MCF 10A (cell line): ENCODE measurements around the gene RAB11FIP2. TPM values are rescaled to one million over a fixed set of nuclear protein-coding genes. Genes with fewer than 3 reads are reported as not detected.

Source experiments
- BruUV-seq: library from RNA; stranded (reverse); fragments of 400-500 nt; replicated peaks from 2 replicates; lab custom pipeline; 2021; lab: Mats Ljungman, UMichigan
- CTCF ChIA-PET: fragments of 300-600 bp; sonication (Branson Sonifier 250); formaldehyde crosslinking; extraction: SDS; loops from one replicate; lab custom pipeline; 2021; ENCODE audit warnings: antibody characterized with exemption, inconsistent platforms; lab: Yijun Ruan, JAX
- POLR2A ChIA-PET: fragments of 300-600, 350-650 bp; sonication (Branson Sonifier 250); formaldehyde crosslinking; extraction: SDS; loops from one replicate; lab custom pipeline; 2020; ENCODE audit warnings: antibody characterized with exemption, inconsistent platforms; lab: Yijun Ruan, JAX
- DNase-seq: peaks from one replicate; pipeline ENCODE4 v3.0.0-alpha.2; 2018; ENCODE audit not compliant: unreplicated experiment
- H3K27ac Mint-ChIP-seq: one replicate; pipeline ENCODE4 v1.8.0; 2022; ENCODE audit warnings: mild to moderate bottlenecking, low read depth, mixed read lengths; ENCODE audit not compliant: unreplicated experiment
- H3K27me3 Mint-ChIP-seq: one replicate; pipeline ENCODE4 v1.8.0; 2022; ENCODE audit warnings: mixed read lengths; ENCODE audit not compliant: insufficient read depth, unreplicated experiment
- H3K36me3 Mint-ChIP-seq: one replicate; pipeline ENCODE4 v1.8.0; 2022; ENCODE audit warnings: mild to moderate bottlenecking, moderate library complexity, mixed read lengths; ENCODE audit not compliant: insufficient read depth, unreplicated experiment
- H3K4me1 Mint-ChIP-seq: one replicate; pipeline ENCODE4 v1.8.0; 2022; ENCODE audit warnings: mixed read lengths; ENCODE audit not compliant: insufficient read depth, unreplicated experiment
- H3K4me3 Mint-ChIP-seq: one replicate; pipeline ENCODE4 v1.8.0; 2022; ENCODE audit warnings: mild to moderate bottlenecking, moderate library complexity, mixed read lengths; ENCODE audit not compliant: unreplicated experiment
- H3K9me3 Mint-ChIP-seq: one replicate; pipeline ENCODE4 v1.8.0; 2022; ENCODE audit warnings: mixed read lengths; ENCODE audit not compliant: unreplicated experiment
- CTCF ChIP-seq: fragments of 200-600 bp; IDR thresholded peaks from one replicate; pipeline ENCODE4 v1.8.0; 2022; ENCODE audit warnings: antibody characterized with exemption, mild to moderate bottlenecking; ENCODE audit not compliant: unreplicated experiment
- intact Hi-C: fragments of 100-400 bp; cut with micrococcal nuclease; formaldehyde crosslinking; loops from 2 replicates; pipeline ENCODE4 v1.14.1; 2022
- total RNA-seq: library from RNA; stranded (reverse); gene quantifications from 2 replicates; pipeline ENCODE4 v1.2.3, GENCODE V29; 2022

The RAB11FIP2 gene
- total RNA-seq, 1 experiment from 2014 or later: 23.9 TPM

GRCh38 chr10:118036281-118036875 lies 10.4 kb downstream of the RAB11FIP2 start:
- intact Hi-C loops: no loop called here
- BruUV-seq: no TSS peak
- POLR2A ChIA-PET: interaction anchor here (1.1 to 1.8 kb wide), 3 partner anchors 8 to 218 kb away, joined by 3 to 8 read pairs (median 4); no protein-coding TSS in a partner anchor

GRCh38 chr10:118035354-118036005 lies 11.3 kb downstream of the RAB11FIP2 start:
- Mint-ChIP-seq H3K27ac (no peak overlapping the region), H3K36me3 (peaks cover 37% of the 10 kb centered on the region), H3K4me1 (peaks cover 17% of the 10 kb centered on the region), H3K9me3 (no peaks in the 10 kb centered on the region), H3K27me3 (no peaks in the 10 kb centered on the region), H3K4me3 (no peak overlapping the region)
- DNase-seq: no peak
- intact Hi-C loops: no loop called here
- POLR2A ChIA-PET: interaction anchor here (1.3 to 1.8 kb wide), 2 partner anchors 10 to 217 kb away, joined by 3 to 8 read pairs; no protein-coding TSS in a partner anchor
- CTCF ChIA-PET: interaction anchor here (1.0 kb wide), 1 partner anchor 18 kb away, joined by 3 read pairs; no protein-coding TSS in a partner anchor
- BruUV-seq: no TSS peak
- no peak for TF ChIP-seq CTCF

More at GRCh38 chr10:118036281-118036875, 10.4 kb downstream of the RAB11FIP2 start:
- Mint-ChIP-seq H3K4me3 (no peak overlapping the region), H3K27me3 (no peaks in the 10 kb centered on the region), H3K36me3 (peaks cover 37% of the 10 kb centered on the region), H3K9me3 (no peaks in the 10 kb centered on the region), H3K27ac (no peak overlapping the region), H3K4me1 (peaks cover 20% of the 10 kb centered on the region)
- no peak for TF ChIP-seq CTCF
- CTCF ChIA-PET: interaction anchor here (0.9 kb wide), 1 partner anchor 149 kb away, joined by 4 read pairs; no protein-coding TSS in a partner anchor
- no peak for DNase-seq

- peaks cover 37% of the 10 kb centered on the region for H3K36me3 Mint-ChIP-seq
- H3K4me3 Mint-ChIP-seq: no peak overlapping the region
- no peak for DNase-seq
- POLR2A ChIA-PET: interaction anchor here (0.7 to 1.8 kb wide), 2 partner anchors 11 to 603 kb away, joined by 3 to 8 read pairs; no protein-coding TSS in a partner anchor
- H3K27me3 Mint-ChIP-seq: no peaks in the 10 kb centered on the region
- H3K4me1 Mint-ChIP-seq: peaks cover 15% of the 10 kb centered on the region
- intact Hi-C loops: no loop called here
- CTCF ChIA-PET: interaction anchor here (0.5 to 1.0 kb wide), 2 partner anchors 17 to 1317 kb away, joined by 3 read pairs; no protein-coding TSS in a partner anchor
- H3K9me3 Mint-ChIP-seq: no peaks in the 10 kb centered on the region
- TF ChIP-seq CTCF: no peak
- no peak overlapping the region for H3K27ac Mint-ChIP-seq
- BruUV-seq: no TSS peak
Observed at GRCh38 chr10:118034791-118035261, 11.9 kb downstream of the RAB11FIP2 start.

- peaks cover 15% of the 10 kb centered on the region for H3K4me1 Mint-ChIP-seq
- ChIA-PET POLR2A (interaction anchor here (0.5 to 2.3 kb wide), 3 partner anchors 9 to 212 kb away, joined by 3 to 10 read pairs (median 4); no protein-coding TSS in a partner anchor), CTCF (no interaction called here)
- intact Hi-C loops: no loop called here
- peaks cover 31% of the 10 kb centered on the region for H3K36me3 Mint-ChIP-seq
- TF ChIP-seq CTCF: no peak
- H3K4me3 Mint-ChIP-seq: no peak overlapping the region
- no peak overlapping the region for H3K27ac Mint-ChIP-seq
- no peaks in the 10 kb centered on the region for H3K27me3 Mint-ChIP-seq
- no TSS peak for BruUV-seq
- H3K9me3 Mint-ChIP-seq: no peaks in the 10 kb centered on the region
- DNase-seq: no peak
Observed at GRCh38 chr10:118033905-118034304, 12.8 kb downstream of the RAB11FIP2 start.
